ENCODE results near the gene ZEB1. TPM values are rescaled to one million over a fixed set of nuclear protein-coding genes. Genes with fewer than 3 reads are reported as not detected.

The ZEB1 gene
- total RNA-seq, 3 donors from 2014 or later: 28.2 to 113 (median 71.1) TPM

DNA sequence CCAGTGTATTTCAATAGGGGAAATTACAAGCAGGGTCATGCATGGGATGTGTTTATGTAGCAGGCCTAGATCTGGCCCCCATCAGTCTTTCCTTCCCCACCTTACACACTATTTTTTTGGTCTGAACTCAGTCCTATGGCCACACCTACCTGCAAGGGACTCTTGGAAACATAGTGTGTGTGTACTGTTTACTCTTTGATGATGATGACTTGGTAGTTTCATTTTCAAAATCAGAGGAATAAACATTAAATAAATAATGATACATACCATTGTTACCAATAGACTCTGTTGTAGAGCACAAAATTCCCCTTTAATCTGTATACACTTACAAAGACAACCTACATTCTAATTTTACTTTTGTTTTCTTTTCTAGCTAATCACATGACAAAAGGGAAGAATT, 191.0 kb downstream of the ZEB1 start:
- TF ChIP-seq POLR2AphosphoS5 (IDR thresholded peaks at IDR 0.05) (no peak), POLR2A (IDR thresholded peaks at IDR 0.05) (no peak)
- TF ChIP-seq, protein P1, sequence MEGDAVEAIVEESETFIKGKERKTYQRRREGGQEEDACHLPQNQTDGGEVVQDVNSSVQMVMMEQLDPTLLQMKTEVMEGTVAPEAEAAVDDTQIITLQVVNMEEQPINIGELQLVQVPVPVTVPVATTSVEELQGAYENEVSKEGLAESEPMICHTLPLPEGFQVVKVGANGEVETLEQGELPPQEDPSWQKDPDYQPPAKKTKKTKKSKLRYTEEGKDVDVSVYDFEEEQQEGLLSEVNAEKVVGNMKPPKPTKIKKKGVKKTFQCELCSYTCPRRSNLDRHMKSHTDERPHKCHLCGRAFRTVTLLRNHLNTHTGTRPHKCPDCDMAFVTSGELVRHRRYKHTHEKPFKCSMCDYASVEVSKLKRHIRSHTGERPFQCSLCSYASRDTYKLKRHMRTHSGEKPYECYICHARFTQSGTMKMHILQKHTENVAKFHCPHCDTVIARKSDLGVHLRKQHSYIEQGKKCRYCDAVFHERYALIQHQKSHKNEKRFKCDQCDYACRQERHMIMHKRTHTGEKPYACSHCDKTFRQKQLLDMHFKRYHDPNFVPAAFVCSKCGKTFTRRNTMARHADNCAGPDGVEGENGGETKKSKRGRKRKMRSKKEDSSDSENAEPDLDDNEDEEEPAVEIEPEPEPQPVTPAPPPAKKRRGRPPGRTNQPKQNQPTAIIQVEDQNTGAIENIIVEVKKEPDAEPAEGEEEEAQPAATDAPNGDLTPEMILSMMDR (IDR thresholded peaks at IDR 0.05): no peak
- intact Hi-C loops (cut with DNase I; ENCODE audit: low total_unique reads): no loop called here
- Histone ChIP-seq H3K27ac (no peak overlapping the region), H3K36me3 (no peaks in the 10 kb centered on the region), H3K4me1 (no peaks in the 10 kb centered on the region), H3K27me3 (no peaks in the 10 kb centered on the region), H3K9me3 (peaks cover 5 to 30% of the 10 kb centered on the region in 2 donors), H3K4me3 (no peak overlapping the region)
- DNase-seq (ENCODE audit: low spot score in 2 of 2): no peak

DNA sequence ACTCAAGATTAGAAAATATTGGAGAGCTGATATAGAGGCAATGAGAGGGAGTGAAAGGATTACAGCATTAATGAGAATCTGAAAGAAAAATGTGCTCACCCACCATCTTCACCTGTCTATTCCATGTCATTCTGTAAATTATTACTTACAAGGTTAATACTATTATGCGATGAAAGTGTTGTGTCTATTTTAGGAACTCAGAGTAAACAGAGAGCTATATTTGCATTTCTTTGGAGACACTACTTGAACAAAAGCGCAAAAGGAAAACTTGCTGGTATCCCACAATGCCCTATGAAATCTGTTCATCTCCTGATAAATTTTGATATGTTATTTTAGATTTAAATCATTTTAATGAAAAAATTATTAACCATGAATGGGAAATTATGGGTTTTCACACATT, 196.1 kb downstream of the ZEB1 start:
- H3K4me1 ChIP-seq: no peaks in the 10 kb centered on the region
- no peak for TF ChIP-seq POLR2A (IDR thresholded peaks at IDR 0.05)
- TF ChIP-seq, protein P1 (IDR thresholded peaks at IDR 0.05): no peak
- TF ChIP-seq POLR2AphosphoS5 (IDR thresholded peaks at IDR 0.05): no peak
- intact Hi-C loops (cut with DNase I; ENCODE audit: low total_unique reads): no loop called here

DNA sequence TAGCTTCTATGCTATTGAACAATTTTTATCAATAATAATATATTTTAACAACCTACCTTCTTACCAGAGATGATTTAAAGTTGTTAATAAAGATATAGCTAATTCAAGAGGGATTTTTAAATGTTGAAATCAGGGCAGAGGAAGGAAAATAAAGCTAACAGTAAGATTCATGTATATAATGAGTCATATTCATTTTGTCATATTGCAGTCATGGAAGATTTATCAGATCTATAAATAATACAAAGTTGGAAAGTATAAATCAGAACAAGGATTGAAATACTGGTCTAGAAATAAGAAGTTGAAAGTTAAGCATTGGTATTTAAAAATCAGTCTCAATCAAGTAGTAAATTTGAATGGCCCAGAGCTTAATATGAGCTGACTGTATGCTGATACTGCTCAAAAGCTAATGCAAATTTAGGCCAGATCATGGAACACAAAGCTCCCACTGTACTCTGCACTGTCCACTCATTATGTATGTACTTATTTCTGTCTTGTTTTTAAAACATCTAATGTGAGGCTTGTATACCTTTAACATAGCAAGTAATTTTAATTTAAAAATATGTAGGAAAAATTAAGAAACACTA, 196.9 kb downstream of the ZEB1 start:
- Histone ChIP-seq H3K36me3 (no peaks in the 10 kb centered on the region), H3K4me3 (no peak overlapping the region), H3K27me3 (no peaks in the 10 kb centered on the region), H3K27ac (no peak overlapping the region), H3K9me3 (no peaks in the 10 kb centered on the region), H3K4me1 (no peaks in the 10 kb centered on the region)
- no peak for TF ChIP-seq POLR2A (IDR thresholded peaks at IDR 0.05)
- TF ChIP-seq, protein P1 (IDR thresholded peaks at IDR 0.05): no peak
- TF ChIP-seq POLR2AphosphoS5 (IDR thresholded peaks at IDR 0.05): no peak
- no peak for DNase-seq (ENCODE audit: low spot score in 2 of 2)
- intact Hi-C loops (cut with DNase I; ENCODE audit: low total_unique reads): no loop called here

More for the DNA sequence above, 196.1 kb downstream of the ZEB1 start:
- Histone ChIP-seq H3K9me3 (no peaks in the 10 kb centered on the region), H3K27me3 (no peaks in the 10 kb centered on the region), H3K27ac (no peak overlapping the region), H3K36me3 (no peaks in the 10 kb centered on the region), H3K4me3 (no peak overlapping the region)
- DNase-seq (ENCODE audit: low spot score in 2 of 2): no peak

DNA sequence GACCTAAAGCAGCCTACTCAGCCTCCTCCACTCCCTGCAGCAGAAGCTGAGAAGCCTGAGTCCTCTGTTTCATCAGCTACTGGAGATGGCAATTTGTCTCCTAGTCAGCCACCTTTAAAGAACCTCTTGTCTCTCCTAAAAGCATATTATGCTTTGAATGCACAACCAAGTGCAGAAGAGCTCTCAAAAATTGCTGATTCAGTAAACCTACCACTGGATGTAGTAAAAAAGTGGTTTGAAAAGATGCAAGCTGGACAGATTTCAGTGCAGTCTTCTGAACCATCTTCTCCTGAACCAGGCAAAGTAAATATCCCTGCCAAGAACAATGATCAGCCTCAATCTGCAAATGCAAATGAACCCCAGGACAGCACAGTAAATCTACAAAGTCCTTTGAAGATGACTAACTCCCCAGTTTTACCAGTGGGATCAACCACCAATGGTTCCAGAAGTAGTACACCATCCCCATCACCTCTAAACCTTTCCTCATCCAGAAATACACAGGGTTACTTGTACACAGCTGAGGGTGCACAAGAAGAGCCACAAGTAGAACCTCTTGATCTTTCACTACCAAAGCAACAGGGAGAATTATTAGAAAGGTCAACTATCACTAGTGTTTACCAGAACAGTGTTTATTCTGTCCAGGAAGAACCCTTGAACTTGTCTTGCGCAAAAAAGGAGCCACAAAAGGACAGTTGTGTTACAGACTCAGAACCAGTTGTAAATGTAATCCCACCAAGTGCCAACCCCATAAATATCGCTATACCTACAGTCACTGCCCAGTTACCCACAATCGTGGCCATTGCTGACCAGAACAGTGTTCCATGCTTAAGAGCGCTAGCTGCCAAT, 202.2 kb downstream of the ZEB1 start:
- Histone ChIP-seq H3K9me3 (no peaks in the 10 kb centered on the region), H3K36me3 (no peaks in the 10 kb centered on the region), H3K4me3 (no peak overlapping the region), H3K4me1 (no peaks in the 10 kb centered on the region), H3K27ac (no peak overlapping the region), H3K27me3 (no peaks in the 10 kb centered on the region)
- DNase-seq (ENCODE audit: low spot score in 2 of 2): no peak
- no peak for TF ChIP-seq POLR2AphosphoS5 (IDR thresholded peaks at IDR 0.05)
- TF ChIP-seq POLR2A (IDR thresholded peaks at IDR 0.05): no peak
- TF ChIP-seq, protein P1 (IDR thresholded peaks at IDR 0.05): no peak
- intact Hi-C loops (cut with DNase I; ENCODE audit: low total_unique reads): no loop called here

DNA sequence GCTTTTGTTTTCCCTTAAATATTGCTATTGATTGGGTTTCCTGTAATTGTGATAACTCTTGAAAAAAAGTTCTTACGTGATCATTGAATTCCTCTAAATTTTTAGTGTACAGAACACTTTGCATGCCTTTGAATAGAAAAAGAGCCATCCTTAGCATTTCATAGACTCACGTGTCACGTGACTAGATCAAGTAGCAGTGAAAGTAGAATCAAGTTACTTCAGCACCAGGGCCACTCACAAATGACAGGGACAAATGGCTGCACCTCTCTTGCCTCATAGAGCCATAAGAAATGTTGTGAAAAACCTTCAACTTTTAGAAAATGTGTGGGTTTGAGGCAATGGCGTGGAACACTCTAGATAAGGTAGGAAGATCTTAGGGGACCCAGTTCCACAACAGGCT, 203.8 kb downstream of the ZEB1 start:
- intact Hi-C loops (cut with DNase I; ENCODE audit: low total_unique reads): no loop called here
- Histone ChIP-seq H3K27me3 (no peaks in the 10 kb centered on the region), H3K4me1 (no peaks in the 10 kb centered on the region), H3K36me3 (no peaks in the 10 kb centered on the region), H3K27ac (no peak overlapping the region), H3K4me3 (no peak overlapping the region), H3K9me3 (no peaks in the 10 kb centered on the region)
- no peak for DNase-seq (ENCODE audit: low spot score in 2 of 2)
- TF ChIP-seq, protein P1 (IDR thresholded peaks at IDR 0.05): no peak
- TF ChIP-seq POLR2A (IDR thresholded peaks at IDR 0.05) (no peak), POLR2AphosphoS5 (IDR thresholded peaks at IDR 0.05) (no peak)

All from breast epithelium (tissue), 4 donors.